Uterus (tissue), 4 donors: ENCODE results near the gene ID1. TPM values are rescaled to one million over a fixed set of nuclear protein-coding genes. Genes with fewer than 3 reads are reported as not detected.
A peak's percentile ranks its signal among the peaks of the same experiment; 100 is the strongest.
"Not testable (repeated sequence)": the region's sequence is repeated elsewhere in the genome, so short reads cannot be mapped to it uniquely, and the experiment has no call there.

ENCODE experiments used
- DNase-seq, 2 donors: peaks; one replicate each; pipeline ENCODE4 v3.0.0-alpha.2; 2019 to 2020
- H3K27ac ChIP-seq, 2 donors: fragments of 200-600 bp; sonication (generic); 1 replicate in 1 of 2; 2 replicates in 1 of 2; pipeline ENCODE4 v1.5.1; 2016 to 2018
- H3K27me3 ChIP-seq, 2 donors: fragments of 200-600 bp; sonication (generic); one replicate each; pipeline ENCODE4 v1.5.1; 2018 to 2019; ENCODE audit warnings: control low read depth in 1 of 2
- H3K36me3 ChIP-seq, 2 donors: fragments of 200-600 bp; sonication (generic); one replicate each; pipeline ENCODE4 v1.5.1; 2019; ENCODE audit warnings: control low read depth in 1 of 2
- H3K4me1 ChIP-seq, 2 donors: fragments of 200-600 bp; sonication (generic); one replicate each; pipeline ENCODE4 v1.5.1; 2018 to 2019; ENCODE audit warnings: control low read depth in 1 of 2
- H3K4me3 ChIP-seq, 2 donors: fragments of 200-600 bp; sonication (generic); 1 replicate in 1 of 2; 2 replicates in 1 of 2; pipeline ENCODE4 v1.5.1; 2018 to 2019; ENCODE audit warnings: mild to moderate bottlenecking in 1 of 2
- H3K9me3 ChIP-seq, 2 donors: fragments of 200-600 bp; sonication (generic); one replicate each; pipeline ENCODE4 v1.5.1; 2019; ENCODE audit warnings: control low read depth in 1 of 2
- POLR2A ChIP-seq, 2 donors: fragments of 450-650 bp; IDR thresholded peaks; one replicate each; pipeline ENCODE4 v1.6.1; 2016; ENCODE audit warnings: antibody characterized with exemption in 2 of 2, mild to moderate bottlenecking in 1 of 2, moderate library complexity in 1 of 2
- intact Hi-C: fragments of 100-400 bp; cut with DNase I; formaldehyde crosslinking; loops from one replicate; pipeline ENCODE4 v1.15.1; 2023; ENCODE audit warnings: low total_unique reads
- total RNA-seq, 4 donors: library from RNA; depleted of rRNA in 3 of 4; stranded (reverse); fragments of >200 nt in 3 of 4; gene quantifications; one replicate each; pipeline versions ENCODE4 v1.1.0 to v1.2.4, GENCODE V29; 2014 to 2023
- TF ChIP-seq, protein P1 (sequence below), 4 experiments: fragments of 200-600 bp in 2 of 4; fragments of 450-650 bp in 2 of 4; sonication (generic) in 2 of 4; IDR thresholded peaks; one replicate each; pipeline ENCODE4 v1.5.1; 2016 to 2019; ENCODE audit warnings: antibody characterized with exemption in 4 of 4, mild to moderate bottlenecking in 2 of 4, moderate library complexity in 1 of 4
- donor health status: DM: yes; HTN: yes; CAD: no.

Gene ID1
- total RNA-seq, 4 donors from 2014 or later = 364 to 646 (median 505) TPM

DNA sequence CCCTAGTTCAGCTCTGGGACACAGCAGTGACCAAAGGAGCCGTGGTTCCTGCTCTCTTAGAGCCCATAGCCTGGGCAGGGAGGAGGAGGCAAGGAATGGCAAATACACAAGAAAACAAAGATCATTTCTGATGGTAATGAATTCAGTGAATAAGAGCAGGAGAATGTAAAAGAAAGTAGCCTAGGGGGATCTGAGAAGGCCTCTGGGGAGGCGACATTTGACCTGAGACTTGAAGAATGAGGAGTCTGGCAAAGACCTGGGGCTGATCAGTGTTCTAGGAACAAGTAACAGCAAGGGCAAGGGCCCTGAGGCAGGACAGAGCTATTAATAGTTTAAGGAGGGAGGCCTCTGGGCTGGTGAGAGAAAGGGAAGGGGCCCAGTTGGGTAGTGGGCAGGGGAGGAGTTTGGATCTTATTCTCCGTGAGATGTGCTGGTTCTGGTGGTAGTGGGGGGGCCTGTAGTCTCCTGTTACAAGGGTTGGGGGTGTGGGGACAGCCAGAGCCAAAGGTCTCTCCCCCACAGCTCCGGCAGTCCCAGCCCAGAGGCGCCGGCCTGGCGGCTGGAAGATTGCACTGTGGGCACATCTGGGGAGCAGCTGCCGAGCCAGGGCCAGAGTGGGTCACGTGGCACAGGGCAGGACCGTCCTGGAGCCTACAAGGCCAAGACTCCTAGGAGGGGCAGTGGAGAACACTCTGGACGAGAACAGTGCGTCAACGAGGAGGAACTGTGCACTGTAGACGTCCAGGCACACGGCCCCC lies 9.3 kb upstream of the ID1 start:
- no peaks in the 10 kb centered on the region for H3K4me1 ChIP-seq
- no peaks in the 10 kb centered on the region for H3K9me3 ChIP-seq
- peak overlapping the region; percentile 37 to 48 for H3K27ac ChIP-seq
- intact Hi-C loops = no loop called here
- no peak overlapping the region for H3K4me3 ChIP-seq
- H3K27me3 ChIP-seq = no peaks in the 10 kb centered on the region
- H3K36me3 ChIP-seq = no peaks in the 10 kb centered on the region
- peak; percentile 65 to 77 for DNase-seq
- TF ChIP-seq POLR2A (IDR thresholded peaks at IDR 0.05) = peak in 1 of 2 donors; percentile 35
- TF ChIP-seq, protein P1, sequence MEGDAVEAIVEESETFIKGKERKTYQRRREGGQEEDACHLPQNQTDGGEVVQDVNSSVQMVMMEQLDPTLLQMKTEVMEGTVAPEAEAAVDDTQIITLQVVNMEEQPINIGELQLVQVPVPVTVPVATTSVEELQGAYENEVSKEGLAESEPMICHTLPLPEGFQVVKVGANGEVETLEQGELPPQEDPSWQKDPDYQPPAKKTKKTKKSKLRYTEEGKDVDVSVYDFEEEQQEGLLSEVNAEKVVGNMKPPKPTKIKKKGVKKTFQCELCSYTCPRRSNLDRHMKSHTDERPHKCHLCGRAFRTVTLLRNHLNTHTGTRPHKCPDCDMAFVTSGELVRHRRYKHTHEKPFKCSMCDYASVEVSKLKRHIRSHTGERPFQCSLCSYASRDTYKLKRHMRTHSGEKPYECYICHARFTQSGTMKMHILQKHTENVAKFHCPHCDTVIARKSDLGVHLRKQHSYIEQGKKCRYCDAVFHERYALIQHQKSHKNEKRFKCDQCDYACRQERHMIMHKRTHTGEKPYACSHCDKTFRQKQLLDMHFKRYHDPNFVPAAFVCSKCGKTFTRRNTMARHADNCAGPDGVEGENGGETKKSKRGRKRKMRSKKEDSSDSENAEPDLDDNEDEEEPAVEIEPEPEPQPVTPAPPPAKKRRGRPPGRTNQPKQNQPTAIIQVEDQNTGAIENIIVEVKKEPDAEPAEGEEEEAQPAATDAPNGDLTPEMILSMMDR (IDR thresholded peaks at IDR 0.05) = no peak

DNA sequence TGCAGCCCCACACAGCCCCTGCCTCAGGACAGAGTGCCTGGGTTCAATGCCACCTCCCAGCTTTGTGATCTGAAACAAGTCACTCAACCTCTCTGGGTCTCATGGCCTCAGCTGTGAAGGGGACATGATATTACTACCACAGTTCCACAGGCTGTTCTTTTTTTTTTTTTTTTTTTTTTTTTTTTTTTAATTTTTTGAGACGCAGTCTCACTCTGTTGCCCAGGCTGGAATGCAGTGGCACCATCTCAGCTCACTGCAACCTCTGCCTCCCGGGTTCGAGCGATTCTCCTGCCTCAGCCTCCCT lies 8.7 kb upstream of the ID1 start:
- peak overlapping the region; percentile 31 to 48 for H3K27ac ChIP-seq
- H3K4me1 ChIP-seq, DNase-seq, intact Hi-C loops, H3K27me3 ChIP-seq, H3K36me3 ChIP-seq, H3K4me3 ChIP-seq, H3K9me3 ChIP-seq: not testable (repeated sequence)

DNA sequence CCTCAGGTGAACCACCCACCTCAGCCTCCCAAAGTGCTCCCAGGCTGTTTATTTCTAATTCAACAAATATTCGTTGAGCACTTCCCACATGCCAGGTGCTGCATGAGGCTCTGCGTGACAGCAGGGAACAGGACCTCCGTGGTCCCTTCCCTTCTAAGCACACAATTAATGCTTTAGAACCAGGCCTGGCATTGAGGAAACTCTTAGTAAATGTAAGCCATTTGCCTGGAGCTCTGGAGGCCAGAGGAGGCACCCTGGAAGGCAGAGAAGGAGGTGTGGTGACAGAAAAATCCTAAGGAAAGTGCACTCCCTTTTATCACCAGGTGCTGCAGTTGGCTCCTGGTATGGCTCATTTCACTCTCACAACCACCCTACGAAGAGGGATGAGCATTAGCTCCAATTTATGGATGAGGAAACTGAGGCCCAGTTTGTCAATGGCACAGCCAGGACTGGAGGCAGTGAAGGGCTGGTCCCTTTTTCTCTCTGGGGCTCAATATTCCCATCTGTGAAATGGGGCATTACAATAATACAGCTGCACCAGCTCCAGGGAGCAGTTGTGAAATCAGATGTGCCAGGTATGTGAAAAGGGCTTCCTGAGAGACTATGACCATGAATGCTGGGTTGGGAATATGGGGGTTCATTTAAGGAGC lies 8.1 kb upstream of the ID1 start:
- DNase-seq = no peak
- Histone ChIP-seq H3K4me1 (no peaks in the 10 kb centered on the region), H3K9me3 (no peaks in the 10 kb centered on the region), H3K4me3 (no peak overlapping the region), H3K27ac (peak overlapping the region; percentile 31 to 48), H3K36me3 (no peaks in the 10 kb centered on the region), H3K27me3 (peaks cover 0 to 3% of the 10 kb centered on the region in 2 donors)
- TF ChIP-seq POLR2A (IDR thresholded peaks at IDR 0.05) = no peak
- TF ChIP-seq, protein P1 (IDR thresholded peaks at IDR 0.05) = no peak
- intact Hi-C loops = no loop called here

DNA sequence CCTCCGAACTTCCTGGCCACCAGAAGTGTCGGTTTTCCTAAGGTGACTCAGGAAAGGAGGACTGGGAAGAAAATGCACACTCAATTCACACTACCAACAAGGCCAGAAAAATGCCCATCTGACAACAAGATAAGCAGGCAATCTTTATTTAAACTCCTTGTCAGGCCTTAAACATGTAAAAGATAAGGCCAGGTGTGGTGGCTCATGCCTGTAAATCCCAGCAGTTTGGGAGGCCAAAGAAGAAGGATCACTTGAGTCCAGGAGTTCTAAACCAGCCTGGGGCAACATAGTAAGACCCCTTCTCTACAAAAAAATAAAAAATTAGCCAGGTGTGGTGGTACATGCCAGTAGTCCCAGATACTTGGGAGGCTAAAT lies 7.6 kb upstream of the ID1 start:
- no peak for DNase-seq
- no peaks in the 10 kb centered on the region for H3K4me1 ChIP-seq
- H3K27ac ChIP-seq = peak overlapping the region; percentile 31 to 48
- H3K9me3 ChIP-seq = no peaks in the 10 kb centered on the region
- intact Hi-C loops = no loop called here
- no peak overlapping the region for H3K4me3 ChIP-seq
- H3K36me3 ChIP-seq = no peaks in the 10 kb centered on the region
- TF ChIP-seq, protein P1 (IDR thresholded peaks at IDR 0.05) = no peak
- TF ChIP-seq POLR2A (IDR thresholded peaks at IDR 0.05) = no peak
- peaks cover 0 to 5% of the 10 kb centered on the region in 2 donors for H3K27me3 ChIP-seq

DNA sequence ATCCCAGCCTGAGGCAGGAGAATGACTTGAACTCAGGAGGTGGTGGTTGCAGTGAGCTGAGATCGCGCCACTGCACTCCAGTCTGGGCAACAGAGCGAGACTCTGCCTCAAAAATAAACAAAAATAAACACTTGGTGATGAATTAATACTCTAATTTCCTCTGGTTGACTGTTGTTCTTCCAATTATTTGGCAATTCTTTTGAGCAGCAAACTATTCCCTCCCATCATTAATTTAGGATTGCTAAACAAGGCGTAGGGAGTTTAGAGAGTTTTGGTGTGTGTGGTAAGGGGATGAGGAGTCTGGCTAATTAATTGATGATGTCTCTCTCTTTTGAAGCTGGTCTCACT lies 2.7 kb upstream of the ID1 start:
- Histone ChIP-seq H3K27ac (no peak overlapping the region), H3K36me3 (no peaks in the 10 kb centered on the region), H3K27me3 (peaks cover 0 to 5% of the 10 kb centered on the region in 2 donors), H3K4me3 (no peak overlapping the region), H3K9me3 (no peaks in the 10 kb centered on the region), H3K4me1 (no peaks in the 10 kb centered on the region)
- intact Hi-C loops = no loop called here
- TF ChIP-seq POLR2A (IDR thresholded peaks at IDR 0.05) = no peak
- no peak for DNase-seq

DNA sequence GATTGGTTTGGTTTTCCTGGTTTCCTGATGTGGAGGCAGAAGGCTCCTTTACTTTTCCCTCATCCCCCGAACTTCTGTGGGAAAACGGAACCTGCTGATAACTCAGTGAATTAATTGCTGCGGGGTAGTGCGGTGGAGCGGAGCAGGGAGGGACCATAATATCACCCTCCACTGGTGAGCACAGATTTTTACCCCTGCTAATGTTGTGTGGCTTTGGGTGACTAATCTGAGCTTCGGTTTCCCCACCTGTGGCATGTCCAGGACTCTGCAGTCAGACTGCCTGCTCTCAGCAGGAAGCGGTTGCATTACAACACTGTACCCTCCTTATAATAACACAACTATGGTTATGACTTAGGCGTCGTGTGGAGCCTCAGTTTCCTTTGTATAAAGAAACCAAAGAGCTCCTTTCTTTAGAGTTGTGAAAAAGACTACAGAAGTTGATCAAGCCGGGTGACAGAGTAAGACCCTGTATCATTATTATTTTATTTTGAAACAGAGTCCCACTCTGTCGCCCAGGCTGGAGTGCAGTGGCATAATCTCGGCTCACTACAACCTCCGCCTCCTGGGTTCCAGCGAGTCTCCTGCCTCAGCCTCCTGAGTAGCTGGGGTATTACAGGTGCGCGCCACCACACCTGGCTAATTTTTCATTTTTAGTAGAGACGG lies 2.2 kb upstream of the ID1 start:
- intact Hi-C loops = no loop called here
- no peaks in the 10 kb centered on the region for H3K36me3 ChIP-seq
- no peak for DNase-seq
- H3K27ac ChIP-seq = no peak overlapping the region
- H3K4me3 ChIP-seq = no peak overlapping the region
- H3K9me3 ChIP-seq = no peaks in the 10 kb centered on the region
- no peaks in the 10 kb centered on the region for H3K4me1 ChIP-seq
- peaks cover 0 to 5% of the 10 kb centered on the region in 2 donors for H3K27me3 ChIP-seq
- no peak for TF ChIP-seq POLR2A (IDR thresholded peaks at IDR 0.05)
- TF ChIP-seq, protein P1 (IDR thresholded peaks at IDR 0.05) = no peak
